Panc1 (cell line): Measurements from ENCODE around the gene NLRC5. TPM values are rescaled to one million over a fixed set of nuclear protein-coding genes. Genes with fewer than 3 reads are reported as not detected.
"Not testable (repeated sequence)": the region's sequence is repeated elsewhere in the genome, so short reads cannot be mapped to it uniquely, and the experiment has no call there.

ENCODE experiments used
- ATAC-seq: fragments of 200-7000 bp; cut with Tn5 transposase; 2 replicates; pipeline ENCODE4 v1.9.1; 2020; ENCODE audit warnings: mild to moderate bottlenecking, moderate library complexity
- BruUV-seq: library from RNA; stranded (reverse); fragments of 400-500 nt; replicated peaks from 2 replicates; lab custom pipeline; 2021; lab: Mats Ljungman, UMichigan
- CTCF ChIA-PET: fragments of 300-600 bp; sonication (Branson Sonifier 250); formaldehyde crosslinking; loops from one replicate; lab custom pipeline; 2022; ENCODE audit warnings: antibody characterized with exemption; lab: Charles Lee
- POLR2A ChIA-PET: fragments of 300-600 bp; sonication (Branson Sonifier 250); formaldehyde crosslinking; loops from one replicate; lab custom pipeline; 2022; ENCODE audit warnings: antibody characterized with exemption; lab: Charles Lee
- DNase-seq: peaks from one replicate; pipeline ENCODE4 v3.0.0-alpha.2; 2010; ENCODE audit warnings: low read depth, low spot score
- H3K27ac ChIP-seq: 2 replicates; pipeline ENCODE4 v1.5.1; 2011; ENCODE audit warnings: mild to moderate bottlenecking, low read length, inconsistent platforms
- H3K27me3 ChIP-seq: fragments of 200-500 bp; sonication (Bioruptor generic); 2 replicates; pipeline ENCODE4 v1.6.0; 2014; ENCODE audit warnings: low read length, inconsistent platforms; ENCODE audit not compliant: control insufficient read depth, insufficient read depth
- H3K36me3 ChIP-seq: fragments of 200-500 bp; sonication (Bioruptor generic); 2 replicates; pipeline ENCODE4 v1.5.1; 2014; ENCODE audit warnings: inconsistent platforms, mild to moderate bottlenecking, low read length, moderate library complexity; ENCODE audit not compliant: control insufficient read depth, insufficient read depth
- H3K4me1 ChIP-seq: 2 replicates; pipeline ENCODE4 v1.5.1; 2011; ENCODE audit warnings: inconsistent platforms, mild to moderate bottlenecking, low read length, moderate library complexity; ENCODE audit not compliant: control insufficient read depth, insufficient read depth
- H3K4me3 ChIP-seq, 2 experiments: 2 replicates each; pipeline ENCODE4 v1.5.1; 2011 to 2012; ENCODE audit warnings: low read depth in 2 of 2, low read length in 2 of 2, mild to moderate bottlenecking in 2 of 2, inconsistent platforms in 1 of 2, moderate library complexity in 1 of 2
- H3K9me3 ChIP-seq: fragments of 200-500 bp; sonication (Bioruptor generic); 2 replicates; pipeline ENCODE4 v1.5.1; 2014; ENCODE audit warnings: low read depth, mild to moderate bottlenecking, inconsistent platforms, low read length, moderate library complexity; ENCODE audit not compliant: control insufficient read depth, insufficient read depth
- CTCF ChIP-seq: fragments of 450-650 bp; IDR thresholded peaks from 2 replicates; pipeline ENCODE4 v1.5.1; 2017; ENCODE audit warnings: mild to moderate bottlenecking
- POLR2AphosphoS5 ChIP-seq: IDR thresholded peaks from 2 replicates; pipeline ENCODE4 v1.6.1; 2012; ENCODE audit warnings: mild to moderate bottlenecking, low read depth, low read length, moderate library complexity
- REST ChIP-seq, 2 experiments: IDR thresholded peaks; 2 replicates each; pipeline ENCODE4 v1.6.1; 2011 to 2012; ENCODE audit warnings: low read depth in 2 of 2, control low read depth in 1 of 2, low read length in 1 of 2, mild to moderate bottlenecking in 1 of 2, moderate library complexity in 1 of 2; ENCODE audit not compliant: insufficient read depth in 1 of 2
- SIN3A ChIP-seq: IDR thresholded peaks from 2 replicates; pipeline ENCODE4 v1.6.1; 2012; ENCODE audit warnings: low read depth, mild to moderate bottlenecking, low read length, moderate library complexity, borderline replicate concordance; ENCODE audit not compliant: insufficient read depth
- TCF7L2 ChIP-seq: IDR thresholded peaks from 2 replicates; pipeline ENCODE4 v1.6.1; 2011; ENCODE audit warnings: mild to moderate bottlenecking, low read depth, low read length, inconsistent platforms
- in situ Hi-C: cut with HindIII; loops from 2 replicates; pipeline ENCODE4 v1.10.0; 2016; ENCODE audit warnings: low sequenced_read_pairs, low pct_unique_long_range_greater_than_20kb
- intact Hi-C: fragments of 100-400 bp; cut with micrococcal nuclease; formaldehyde crosslinking; loops from one replicate; pipeline ENCODE4 v1.10.0; 2022; ENCODE audit not compliant: unreplicated experiment
- total RNA-seq: library from RNA; stranded (reverse); gene quantifications from one replicate; pipeline ENCODE4 v1.2.1, GENCODE V29; 2021; ENCODE audit not compliant: unreplicated experiment

NLRC5 gene
- total RNA-seq, 1 experiment from 2014 or later = 8.8 TPM

GRCh38 chr16:57107321-57107922 lies 118.1 kb downstream of the NLRC5 start:
- DNase-seq (no peak), ATAC-seq (no peak)
- BruUV-seq = no TSS peak
- in situ Hi-C loops = no loop called here
- no peak for TF ChIP-seq SIN3A
- TF ChIP-seq REST (IDR thresholded peaks at IDR 0.05; ENCODE audit: insufficient read depth in 1 of 2, low read depth in 2 of 2, low read length in 1 of 2) = no peak
- TF ChIP-seq TCF7L2 = no peak
- TF ChIP-seq CTCF = no peak
- TF ChIP-seq POLR2AphosphoS5 = no peak
- POLR2A ChIA-PET = no interaction called here
- H3K4me3 ChIP-seq = no peak overlapping the region
- CTCF ChIA-PET = no interaction called here
- H3K4me1 ChIP-seq = peaks cover 22% of the 10 kb centered on the region
- no peak overlapping the region for H3K27ac ChIP-seq
- intact Hi-C loops = no loop called here
- no peaks in the 10 kb centered on the region for H3K36me3 ChIP-seq
- H3K9me3 ChIP-seq = no peaks in the 10 kb centered on the region
- H3K27me3 ChIP-seq = no peaks in the 10 kb centered on the region

GRCh38 chr16:57108432-57108831 lies 119.1 kb downstream of the NLRC5 start:
- ATAC-seq (no peak), DNase-seq (no peak)
- Histone ChIP-seq H3K36me3 (no peaks in the 10 kb centered on the region), H3K27ac (no peak overlapping the region), H3K27me3 (no peaks in the 10 kb centered on the region), H3K4me1 (peaks cover 22% of the 10 kb centered on the region), H3K4me3 (no peak overlapping the region), H3K9me3 (no peaks in the 10 kb centered on the region)
- intact Hi-C loops = no loop called here
- in situ Hi-C loops = no loop called here
- ChIA-PET POLR2A (no interaction called here), CTCF (no interaction called here)
- no peak for TF ChIP-seq REST (IDR thresholded peaks at IDR 0.05; ENCODE audit: insufficient read depth in 1 of 2, low read depth in 2 of 2, low read length in 1 of 2)
- TF ChIP-seq TCF7L2 = no peak
- TF ChIP-seq CTCF = no peak
- no peak for TF ChIP-seq POLR2AphosphoS5
- TF ChIP-seq SIN3A = no peak
- no TSS peak for BruUV-seq

GRCh38 chr16:57109259-57110105 lies 120.1 kb downstream of the NLRC5 start:
- ATAC-seq, DNase-seq: not testable (repeated sequence)
- POLR2A ChIA-PET = interaction anchor here (0.6 kb wide), 1 partner anchor 17 kb away, joined by 4 read pairs; the partner anchor contains the start of gene CPNE2

More at GRCh38 chr16:57109259-57110105, 120.1 kb downstream of the NLRC5 start:
- in situ Hi-C loops, BruUV-seq, H3K27me3 ChIP-seq, H3K9me3 ChIP-seq, intact Hi-C loops, H3K36me3 ChIP-seq, H3K27ac ChIP-seq, H3K4me3 ChIP-seq: not testable (repeated sequence)
- H3K4me1 ChIP-seq = peaks cover 22% of the 10 kb centered on the region
- CTCF ChIA-PET = interaction anchor here (0.6 kb wide), 1 partner anchor 63 kb away, joined by 4 read pairs; no protein-coding TSS in a partner anchor
